ENCODE data around the gene TBC1D2. TPM values are rescaled to one million over a fixed set of nuclear protein-coding genes. Genes with fewer than 3 reads are reported as not detected.
"Not testable (repeated sequence)": the region's sequence is repeated elsewhere in the genome, so short reads cannot be mapped to it uniquely, and the experiment has no call there.

TBC1D2 gene, protein sequence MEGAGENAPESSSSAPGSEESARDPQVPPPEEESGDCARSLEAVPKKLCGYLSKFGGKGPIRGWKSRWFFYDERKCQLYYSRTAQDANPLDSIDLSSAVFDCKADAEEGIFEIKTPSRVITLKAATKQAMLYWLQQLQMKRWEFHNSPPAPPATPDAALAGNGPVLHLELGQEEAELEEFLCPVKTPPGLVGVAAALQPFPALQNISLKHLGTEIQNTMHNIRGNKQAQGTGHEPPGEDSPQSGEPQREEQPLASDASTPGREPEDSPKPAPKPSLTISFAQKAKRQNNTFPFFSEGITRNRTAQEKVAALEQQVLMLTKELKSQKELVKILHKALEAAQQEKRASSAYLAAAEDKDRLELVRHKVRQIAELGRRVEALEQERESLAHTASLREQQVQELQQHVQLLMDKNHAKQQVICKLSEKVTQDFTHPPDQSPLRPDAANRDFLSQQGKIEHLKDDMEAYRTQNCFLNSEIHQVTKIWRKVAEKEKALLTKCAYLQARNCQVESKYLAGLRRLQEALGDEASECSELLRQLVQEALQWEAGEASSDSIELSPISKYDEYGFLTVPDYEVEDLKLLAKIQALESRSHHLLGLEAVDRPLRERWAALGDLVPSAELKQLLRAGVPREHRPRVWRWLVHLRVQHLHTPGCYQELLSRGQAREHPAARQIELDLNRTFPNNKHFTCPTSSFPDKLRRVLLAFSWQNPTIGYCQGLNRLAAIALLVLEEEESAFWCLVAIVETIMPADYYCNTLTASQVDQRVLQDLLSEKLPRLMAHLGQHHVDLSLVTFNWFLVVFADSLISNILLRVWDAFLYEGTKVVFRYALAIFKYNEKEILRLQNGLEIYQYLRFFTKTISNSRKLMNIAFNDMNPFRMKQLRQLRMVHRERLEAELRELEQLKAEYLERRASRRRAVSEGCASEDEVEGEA
- polyA plus RNA-seq (ENCODE audit: insufficient read length), result 3.4 TPM
- long read RNA-seq, donor 1, result 0 reads
- long read RNA-seq, donor 2, partial matches to known transcripts, result 0 of 1 reads
- long read RNA-seq, donor 2, other reads (novel, unspliced or antisense), result 0 of 1 reads
- long read RNA-seq, donor 3, result 0 reads
- long read RNA-seq, donor 4, result 0 reads
- long read RNA-seq, donor 5, partial matches to known transcripts, result 0 of 1 reads
- long read RNA-seq, donor 5, other reads (novel, unspliced or antisense), result 0 of 1 reads
- long read RNA-seq, donor 6, partial matches to known transcripts, result 0 of 1 reads
- long read RNA-seq, donor 6, other reads (novel, unspliced or antisense), result 0 of 1 reads
- long read RNA-seq, donor 7, partial matches to known transcripts, result 0 of 2 reads
- long read RNA-seq, donor 7, other reads (novel, unspliced or antisense), result 0 of 2 reads
- long read RNA-seq, donor 8, result 0 reads

DNA sequence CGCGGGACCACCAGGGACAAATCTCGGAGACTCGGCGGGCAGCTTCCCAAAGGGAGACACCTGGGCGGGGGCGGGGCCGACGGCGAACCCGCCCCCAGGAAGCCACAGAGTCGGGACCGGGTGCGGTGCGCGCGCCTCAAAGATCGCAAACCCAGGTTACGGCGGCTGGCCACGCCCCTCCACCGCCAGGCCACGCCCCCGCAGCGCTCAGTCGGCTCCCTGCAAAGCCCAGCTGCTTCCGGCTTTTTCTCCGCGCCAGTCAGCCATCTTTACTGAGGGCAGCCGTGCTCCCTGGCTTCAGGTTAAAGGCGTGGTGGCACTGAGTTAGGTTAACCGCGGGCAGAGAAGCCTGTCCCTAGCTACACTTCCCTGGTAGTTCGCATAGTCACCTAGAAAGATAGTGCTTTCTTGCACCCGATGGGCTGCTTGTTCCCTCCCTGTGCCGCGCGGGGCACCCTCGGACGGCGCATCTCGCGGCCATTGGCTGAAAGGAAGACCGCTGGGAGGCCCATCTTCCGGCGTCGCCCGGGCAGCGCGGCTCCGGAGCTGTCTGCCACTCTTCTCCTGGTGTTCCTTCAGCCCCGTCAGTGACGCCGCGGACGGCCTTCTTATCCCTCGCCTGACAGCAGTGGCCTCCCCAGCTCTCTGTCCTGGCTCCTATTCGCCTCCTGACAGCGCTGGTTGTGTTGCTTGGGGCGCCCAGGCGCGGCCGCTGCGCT is at the start of gene TBC1D2:
TBC1D2 (minus strand) TSS at position 72 of the 719 bp plus-strand sequence. CDS start 108 bp downstream, outside the sequence.
- DNase-seq, result peak; percentile 93

DNA sequence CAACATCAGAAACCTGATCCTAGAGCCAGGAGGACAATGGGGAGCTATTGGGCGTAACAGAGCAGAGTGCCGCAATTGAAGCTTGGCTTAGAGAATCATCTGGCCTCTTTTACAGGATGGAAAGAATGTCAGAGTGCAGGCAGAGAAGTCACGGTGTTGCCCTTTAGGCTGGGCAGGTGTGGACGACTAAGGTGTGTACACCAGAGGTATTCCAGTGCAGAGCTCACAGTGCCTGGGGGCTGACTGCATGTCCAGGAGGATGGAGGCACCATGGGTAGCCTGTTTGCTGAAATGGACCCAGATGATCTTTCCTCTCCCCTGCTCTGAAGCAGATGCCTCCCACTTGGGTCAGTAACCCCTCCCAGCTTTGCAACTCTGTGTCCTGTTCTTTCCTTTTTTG is 48.9 kb upstream of the TBC1D2 start:
- DNase-seq, result no peak

DNA sequence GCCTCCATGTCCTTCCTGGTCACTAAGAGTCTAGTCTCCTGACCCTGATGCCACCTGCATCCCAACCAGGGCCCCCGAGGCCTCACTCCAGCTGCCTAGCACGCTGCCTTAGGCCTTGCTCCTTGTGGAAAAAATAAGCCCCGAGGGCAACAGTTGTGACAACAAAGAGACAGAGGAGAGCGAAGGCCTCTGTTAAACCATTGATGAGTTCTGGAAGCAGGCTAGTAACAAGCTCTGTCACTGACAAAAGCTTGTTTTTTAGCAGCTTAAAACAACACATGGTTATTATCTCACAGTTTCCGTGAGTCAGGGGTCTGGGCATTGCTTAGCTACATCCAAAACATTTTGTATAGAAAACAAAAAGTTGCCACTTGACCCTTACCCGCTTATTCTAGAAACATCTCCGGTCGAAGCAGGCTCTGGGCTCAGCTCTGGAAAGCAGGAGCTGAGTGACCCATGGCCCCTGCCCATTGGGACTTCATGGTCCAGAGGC is 48.2 kb upstream of the TBC1D2 start:
- no peak for DNase-seq

DNA sequence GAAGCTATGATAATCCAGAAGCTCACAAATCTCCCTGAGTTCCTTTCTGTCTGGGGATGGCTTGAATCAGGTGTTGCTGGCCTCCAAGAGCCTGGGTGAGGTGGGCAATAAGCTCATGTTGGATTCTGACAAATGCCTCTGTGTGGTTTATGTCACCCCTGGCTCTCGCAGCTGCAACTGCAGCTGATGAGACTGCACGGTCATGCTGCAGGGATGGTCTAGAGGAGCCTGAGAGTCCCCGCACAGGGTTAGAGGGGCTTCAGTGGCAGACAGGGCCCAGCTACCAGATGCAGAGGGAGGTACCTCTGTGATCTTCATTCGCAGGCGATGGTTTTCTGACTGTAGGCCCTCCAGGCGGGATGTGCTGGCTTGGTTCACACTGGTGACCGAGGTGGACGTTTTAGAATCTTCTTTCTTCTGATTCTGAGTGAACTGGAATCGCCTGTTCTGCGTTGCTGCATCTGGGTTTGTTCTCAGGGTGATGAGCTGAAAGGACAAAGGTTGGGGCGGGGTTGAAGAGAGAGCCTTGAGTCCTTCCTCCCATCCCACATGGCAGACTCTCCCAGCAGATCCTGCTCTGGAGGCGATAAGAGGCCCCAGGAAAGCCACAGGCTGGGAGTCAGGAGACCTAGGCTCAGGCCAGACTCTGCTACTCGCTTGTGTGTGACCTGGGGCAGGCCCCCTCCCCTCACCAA is 47.6 kb upstream of the TBC1D2 start:
- DNase-seq, result no peak

GRCh38 chr9:98302150-98302549 is 46.7 kb upstream of the TBC1D2 start:
- no peak for DNase-seq

DNA sequence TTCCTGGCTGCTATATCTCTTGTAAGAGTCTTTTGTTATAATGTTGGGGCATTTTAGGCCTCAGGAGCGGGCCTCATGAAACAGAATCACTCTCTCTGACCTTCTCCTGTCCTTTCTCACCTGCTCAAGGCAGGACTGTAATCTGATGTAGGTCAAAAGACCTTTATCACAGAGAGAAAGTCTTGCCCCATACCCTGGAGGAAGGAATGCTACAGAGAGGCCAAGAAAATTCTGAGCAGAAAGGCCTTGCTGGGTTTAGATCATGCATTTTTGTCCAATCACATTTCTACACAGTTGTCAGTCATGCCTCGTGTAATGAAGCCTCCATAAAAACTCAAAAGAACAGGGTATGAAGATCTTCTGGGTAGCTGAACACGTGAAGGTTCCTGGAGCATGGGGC is 45.2 kb upstream of the TBC1D2 start:
- DNase-seq, result no peak

- DNase-seq, result no peak
These were observed 43.0 kb upstream of the TBC1D2 start for GRCh38 chr9:98298476-98298875.

DNA sequence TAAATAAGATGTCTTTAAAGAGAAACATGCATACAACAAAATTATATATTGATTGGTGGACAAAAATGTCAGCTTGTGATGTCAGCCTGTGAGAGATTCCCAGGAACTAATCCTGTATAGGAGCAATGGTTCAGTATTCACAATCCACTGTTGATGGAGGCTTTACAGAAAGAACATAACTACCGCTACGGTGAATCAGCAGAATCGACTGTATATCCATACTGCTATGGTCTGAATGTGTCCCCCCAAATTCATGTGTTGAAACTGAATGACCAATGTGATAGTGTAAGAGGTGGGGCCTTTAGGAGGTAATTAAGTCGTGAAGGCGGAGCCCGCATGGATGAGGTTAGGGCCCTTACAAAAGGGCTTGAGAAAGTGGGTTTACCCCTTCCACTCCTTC is 40.4 kb upstream of the TBC1D2 start:
- DNase-seq, result no peak

DNA sequence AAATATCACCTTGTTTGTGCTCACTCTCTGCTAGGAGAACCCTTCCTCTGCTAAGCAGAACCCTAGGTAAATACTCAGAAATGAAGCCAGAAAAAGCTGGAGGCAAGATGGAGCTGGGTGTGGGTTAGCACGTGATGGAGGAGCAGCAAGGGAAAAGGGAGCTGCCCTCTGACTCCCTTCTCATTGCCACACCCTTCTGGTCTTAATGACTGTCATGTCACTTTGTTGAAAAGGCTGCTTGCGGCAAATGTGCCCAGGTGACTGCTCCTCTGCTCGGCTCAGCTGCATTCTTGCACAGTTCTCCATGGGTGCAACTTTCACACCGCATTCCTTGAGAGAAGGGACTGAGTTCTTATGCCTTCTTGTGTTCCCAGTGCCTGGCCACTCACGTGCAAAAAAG is 36.4 kb upstream of the TBC1D2 start:
- DNase-seq, result no peak

DNA sequence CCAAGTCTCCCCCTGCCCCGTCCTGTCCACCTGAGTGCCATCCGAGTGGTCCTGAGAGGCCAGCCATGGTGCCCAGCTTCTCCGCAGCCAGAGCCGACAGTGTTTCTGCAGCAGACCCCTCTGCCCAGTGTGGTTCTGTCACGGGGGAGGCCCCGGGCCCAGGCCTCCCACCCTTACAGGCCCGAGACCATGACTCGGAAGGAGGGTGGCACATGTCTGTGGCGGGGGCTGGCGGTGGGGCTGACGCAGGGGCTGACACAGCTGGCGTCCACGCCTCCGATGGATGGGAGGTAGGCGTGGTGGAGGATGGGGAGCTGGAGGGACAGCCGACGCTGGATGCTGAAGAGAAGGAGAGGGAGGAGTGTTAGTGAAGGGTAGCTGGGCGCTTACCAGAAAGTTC is 35.0 kb upstream of the TBC1D2 start:
- no peak for DNase-seq

- DNase-seq, result no peak
These were observed 34.3 kb upstream of the TBC1D2 start for GRCh38 chr9:98289614-98290201.

- DNase-seq, result no peak
These were observed 33.4 kb upstream of the TBC1D2 start for GRCh38 chr9:98288881-98289280.

- no peak for DNase-seq
These were observed 31.9 kb upstream of the TBC1D2 start for GRCh38 chr9:98287384-98287783.

DNA sequence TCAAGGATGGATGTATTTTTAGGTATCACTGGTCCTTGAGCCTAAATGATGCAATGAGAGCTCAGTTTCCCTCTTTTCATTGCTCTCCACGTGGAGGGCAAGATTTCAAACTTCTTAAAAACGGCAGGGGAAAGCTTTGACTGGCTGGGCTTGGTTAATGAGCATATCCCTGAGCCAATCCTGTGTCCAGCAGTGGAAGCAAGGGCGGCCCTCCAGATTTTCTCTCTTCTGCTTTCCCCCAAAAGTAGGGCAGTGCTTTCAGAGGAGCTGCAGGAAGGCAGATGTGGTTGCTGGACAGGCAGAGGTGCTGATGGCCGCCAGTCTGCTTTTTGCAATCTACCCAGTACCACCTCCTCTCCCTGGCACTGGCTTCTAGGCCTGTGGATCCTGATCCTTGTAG is 30.0 kb upstream of the TBC1D2 start:
- no peak for DNase-seq

GRCh38 chr9:98284754-98285153 is 29.3 kb upstream of the TBC1D2 start:
- no peak for DNase-seq

DNA sequence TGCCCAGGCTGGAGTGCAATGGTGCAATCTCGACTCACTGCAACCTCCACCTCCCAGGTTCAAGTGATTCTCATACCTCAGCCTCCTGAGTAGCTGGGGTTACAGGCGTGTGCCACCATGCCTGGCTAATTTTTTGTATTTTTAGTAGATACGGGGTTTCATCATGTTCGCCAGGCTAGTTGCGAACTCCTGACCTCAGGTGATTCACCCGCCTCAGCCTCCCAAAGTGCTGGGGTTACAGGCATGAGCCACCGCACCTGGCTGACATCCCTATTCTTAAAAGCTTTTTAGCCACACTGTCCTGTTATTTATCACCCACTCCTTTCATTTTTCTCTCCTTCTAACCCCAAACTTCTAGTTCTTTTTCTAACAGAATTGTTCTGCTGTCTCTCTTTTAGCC is 27.7 kb upstream of the TBC1D2 start:
- not testable (repeated sequence) for DNase-seq

- DNase-seq, result no peak
These were observed 25.8 kb upstream of the TBC1D2 start for GRCh38 chr9:98281281-98281680.

DNA sequence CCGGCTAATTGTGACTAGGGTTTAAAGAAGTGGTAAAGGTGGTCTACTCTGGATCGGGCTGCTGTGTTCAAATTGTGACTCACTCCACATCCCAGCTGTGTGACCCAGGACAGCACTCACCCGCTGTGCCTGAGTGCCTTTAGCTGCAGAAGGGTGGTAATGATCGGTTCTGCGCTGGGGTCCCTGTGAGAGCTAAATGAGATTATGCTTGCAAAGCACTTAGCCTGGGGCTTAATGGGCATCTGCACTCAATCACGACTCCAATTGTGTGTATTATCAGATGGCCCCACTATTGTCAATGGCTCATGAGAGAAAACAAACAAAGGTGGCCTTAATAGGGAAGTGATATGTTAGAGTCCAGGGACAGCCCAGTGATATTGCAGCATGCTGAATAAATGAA is 25.1 kb upstream of the TBC1D2 start:
- no peak for DNase-seq

DNA sequence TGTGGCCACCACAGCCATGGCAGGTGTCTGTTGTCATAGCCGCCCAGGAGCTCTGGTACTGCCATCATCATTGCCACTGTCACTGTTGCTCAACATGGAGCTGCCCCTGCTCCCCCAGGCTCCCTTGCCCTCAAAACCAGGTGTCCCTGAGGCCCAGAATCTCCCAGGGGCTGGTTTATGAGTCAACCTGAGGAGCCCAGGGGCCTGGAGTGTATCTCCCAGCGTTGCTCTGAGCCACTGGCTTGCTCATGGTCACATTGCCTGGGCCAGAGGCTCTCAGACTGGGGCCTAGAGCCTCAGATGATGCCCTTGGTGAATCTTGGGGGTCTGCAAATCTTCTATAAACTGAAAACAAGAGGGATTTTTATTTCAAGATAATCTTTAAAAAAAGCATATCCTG is 24.7 kb upstream of the TBC1D2 start:
- no peak for DNase-seq

- no peak for DNase-seq
These were observed 21.5 kb upstream of the TBC1D2 start for GRCh38 chr9:98276907-98277469.

Data from left kidney (tissue), 8 donors.